Neuronal stem cell (in vitro differentiated cells): ENCODE results near the gene JAKMIP2.

ENCODE experiments used
- DNase-seq: peaks from one replicate; pipeline ENCODE4 v3.0.0-alpha.2; 2013; ENCODE audit warnings: low spot score
- H2AFZ ChIP-seq: one replicate; pipeline ENCODE4 v1.6.1; 2013; ENCODE audit warnings: mild to moderate bottlenecking, low read length, inconsistent platforms
- H2AK5ac ChIP-seq: 2 replicates; pipeline ENCODE4 v1.6.1; 2013; ENCODE audit warnings: low read depth, mild to moderate bottlenecking, inconsistent platforms, low read length, moderate library complexity, mixed read lengths
- H2BK120ac ChIP-seq: 2 replicates; pipeline ENCODE4 v1.6.1; 2013; ENCODE audit warnings: low read depth, mild to moderate bottlenecking, inconsistent platforms, low read length, moderate library complexity, mixed read lengths
- H2BK12ac ChIP-seq: one replicate; pipeline ENCODE4 v1.6.1; 2013; ENCODE audit warnings: low read length, inconsistent platforms
- H2BK15ac ChIP-seq: 2 replicates; pipeline ENCODE4 v1.6.1; 2013; ENCODE audit warnings: mild to moderate bottlenecking, low read length, inconsistent platforms, mixed read lengths
- H2BK5ac ChIP-seq: one replicate; pipeline ENCODE4 v1.6.1; 2013; ENCODE audit warnings: inconsistent platforms, mild to moderate bottlenecking, low read length, moderate library complexity
- H3K14ac ChIP-seq: one replicate; pipeline ENCODE4 v1.6.1; 2013; ENCODE audit warnings: low read length, inconsistent platforms
- H3K18ac ChIP-seq: 2 replicates; pipeline ENCODE4 v1.6.1; 2013; ENCODE audit warnings: low read length, inconsistent platforms
- H3K23ac ChIP-seq: 2 replicates; pipeline ENCODE4 v1.6.1; 2013; ENCODE audit warnings: low read depth, mild to moderate bottlenecking, mixed read lengths, low read length, inconsistent platforms; ENCODE audit not compliant: poor library complexity
- H3K27ac ChIP-seq: replicated peaks from 3 replicates; pipeline ENCODE4 v1.5.1; 2013; ENCODE audit warnings: low read length, inconsistent platforms
- H3K27me3 ChIP-seq, 3 experiments: 2 replicates each; pipeline ENCODE4 v1.6.1; 2013; ENCODE audit warnings: low read length in 3 of 3, mild to moderate bottlenecking in 2 of 3, inconsistent platforms in 1 of 3, low read depth in 1 of 3, mixed read lengths in 1 of 3, moderate library complexity in 1 of 3; ENCODE audit not compliant: control insufficient read depth in 3 of 3, insufficient read depth in 3 of 3
- H3K36me3 ChIP-seq, 2 donors: replicated peaks in 1 of 2; 2 replicates each; pipeline ENCODE4 v1.6.1; 2013; ENCODE audit warnings: low read length in 2 of 2; ENCODE audit not compliant: control insufficient read depth in 2 of 2, insufficient read depth in 2 of 2
- H3K4ac ChIP-seq: 2 replicates; pipeline ENCODE4 v1.6.1; 2013; ENCODE audit warnings: inconsistent platforms, mild to moderate bottlenecking, low read length, moderate library complexity
- H3K4me1 ChIP-seq, 2 donors: 1 replicate in 1 of 2; 2 replicates in 1 of 2; pipeline ENCODE4 v1.6.1; 2013; ENCODE audit warnings: low read length in 2 of 2, low read depth in 1 of 2; ENCODE audit not compliant: control insufficient read depth in 2 of 2, insufficient read depth in 1 of 2
- H3K4me2 ChIP-seq: one replicate; pipeline ENCODE4 v1.6.1; 2013; ENCODE audit warnings: mild to moderate bottlenecking, low read length, inconsistent platforms; ENCODE audit not compliant: insufficient read depth, poor library complexity, severe bottlenecking
- H3K4me3 ChIP-seq, 2 donors: 2 replicates each; pipeline ENCODE4 v1.5.1; 2013; ENCODE audit warnings: low read length in 2 of 2, mild to moderate bottlenecking in 2 of 2, inconsistent platforms in 1 of 2, moderate library complexity in 1 of 2
- H3K79me1 ChIP-seq: one replicate; pipeline ENCODE4 v1.6.1; 2013; ENCODE audit warnings: low read depth, mild to moderate bottlenecking, inconsistent platforms, low read length, moderate library complexity
- H3K9ac ChIP-seq: one replicate; pipeline ENCODE4 v1.6.1; 2013; ENCODE audit warnings: mild to moderate bottlenecking, low read depth, low read length, inconsistent platforms; ENCODE audit not compliant: poor library complexity
- H3K9me3 ChIP-seq, 2 donors: replicated peaks in 1 of 2; 2 replicates each; pipeline versions ENCODE3 to v1.6.1; 2013; ENCODE audit warnings: low read length in 2 of 2, mild to moderate bottlenecking in 2 of 2, inconsistent platforms in 1 of 2, low read depth in 1 of 2, mixed read lengths in 1 of 2, moderate library complexity in 1 of 2; ENCODE audit not compliant: control insufficient read depth in 2 of 2, insufficient read depth in 1 of 2
- H4K8ac ChIP-seq: one replicate; pipeline ENCODE4 v1.6.1; 2013; ENCODE audit warnings: low read depth, mild to moderate bottlenecking, inconsistent platforms, low read length, moderate library complexity
- H4K91ac ChIP-seq: one replicate; pipeline ENCODE4 v1.6.1; 2013; ENCODE audit warnings: low read length, low read depth, mild to moderate bottlenecking, inconsistent platforms; ENCODE audit not compliant: poor library complexity
- WGBS, 2 donors: extraction: QIAGEN DNeasy Blood & Tissue Kit; methylation state at CpG; one replicate each; pipeline ENCODE4 v1.1.7; 2013; ENCODE audit warnings: missing lambda C conversion rate in 2 of 2, mixed read lengths in 1 of 2; ENCODE audit not compliant: insufficient read length in 2 of 2, insufficient replicate concordance in 1 of 2; ENCODE audit errors: extremely low coverage in 2 of 2; 5-methylcytosine and 5-hydroxymethylcytosine counted together

JAKMIP2 gene

GRCh38 chr5:147734894-147735293 is 47.6 kb downstream of the JAKMIP2 start:
- Histone ChIP-seq H3K79me1 (no peaks in the 10 kb centered on the region), H2BK5ac (no peak overlapping the region), H2AFZ (no peak overlapping the region), H3K4me3 (no peak overlapping the region), H4K8ac (no peak overlapping the region), H3K4ac (no peak overlapping the region), H3K23ac (no peak overlapping the region), H3K4me2 (no peak overlapping the region), H3K4me1 (peaks cover 0 to 18% of the 10 kb centered on the region in 2 donors), H4K91ac (no peak overlapping the region), H3K9me3 (no peaks in the 10 kb centered on the region), H3K18ac (no peak overlapping the region), H3K36me3 (no peaks in the 10 kb centered on the region), H3K27me3 (no peaks in the 10 kb centered on the region), H2BK15ac (no peak overlapping the region), H3K14ac (no peak overlapping the region), H3K27ac (no peak overlapping the region), H3K9ac (no peak overlapping the region), H2AK5ac (no peak overlapping the region), H2BK12ac (no peak overlapping the region), H2BK120ac (no peak overlapping the region)
- WGBS, 2 donors, result no CpG with 5 or more reads among the region's 4 CpGs
- no peak for DNase-seq

- no CpG with 5 or more reads among the region's 1 CpG for WGBS, 2 donors
- Histone ChIP-seq H3K23ac (no peak overlapping the region), H3K14ac (no peak overlapping the region)
Observed at GRCh38 chr5:147733075-147733474, 49.5 kb downstream of the JAKMIP2 start.

GRCh38 chr5:147732291-147732883 is 50.1 kb downstream of the JAKMIP2 start:
- no peak overlapping the region for H3K4me3 ChIP-seq
- no peak overlapping the region for H2BK12ac ChIP-seq
- no peak for DNase-seq
- no peak overlapping the region for H2AK5ac ChIP-seq
- no peak overlapping the region for H4K8ac ChIP-seq
- no peak overlapping the region for H2AFZ ChIP-seq
- H3K18ac ChIP-seq, result no peak overlapping the region
- H3K4ac ChIP-seq, result no peak overlapping the region
- H3K4me2 ChIP-seq, result no peak overlapping the region
- no peak overlapping the region for H3K9ac ChIP-seq
- H3K23ac ChIP-seq, result no peak overlapping the region
- H3K4me1 ChIP-seq, result peaks cover 0 to 18% of the 10 kb centered on the region in 2 donors
- H3K14ac ChIP-seq, result no peak overlapping the region
- H3K79me1 ChIP-seq, result no peaks in the 10 kb centered on the region
- H2BK5ac ChIP-seq, result no peak overlapping the region
- H3K27me3 ChIP-seq, result no peaks in the 10 kb centered on the region
- no peak overlapping the region for H2BK120ac ChIP-seq
- no peak overlapping the region for H3K27ac ChIP-seq
- no peak overlapping the region for H2BK15ac ChIP-seq
- no peaks in the 10 kb centered on the region for H3K9me3 ChIP-seq
- no peak overlapping the region for H4K91ac ChIP-seq
- no peaks in the 10 kb centered on the region for H3K36me3 ChIP-seq
- WGBS, 2 donors, result no CpG with 5 or more reads among the region's 4 CpGs

More at GRCh38 chr5:147733075-147733474, 49.5 kb downstream of the JAKMIP2 start:
- no peak overlapping the region for H3K4ac ChIP-seq
- no peaks in the 10 kb centered on the region for H3K27me3 ChIP-seq
- no peaks in the 10 kb centered on the region for H3K36me3 ChIP-seq
- H3K9ac ChIP-seq, result no peak overlapping the region
- DNase-seq, result no peak
- H4K8ac ChIP-seq, result no peak overlapping the region
- no peaks in the 10 kb centered on the region for H3K79me1 ChIP-seq
- no peak overlapping the region for H3K4me2 ChIP-seq
- no peak overlapping the region for H2BK5ac ChIP-seq
- H2BK12ac ChIP-seq, result no peak overlapping the region
- no peak overlapping the region for H2BK120ac ChIP-seq
- H3K4me3 ChIP-seq, result no peak overlapping the region
- no peak overlapping the region for H2BK15ac ChIP-seq
- no peak overlapping the region for H3K18ac ChIP-seq
- H3K9me3 ChIP-seq, result no peaks in the 10 kb centered on the region
- H2AFZ ChIP-seq, result no peak overlapping the region
- no peak overlapping the region for H2AK5ac ChIP-seq
- no peak overlapping the region for H3K27ac ChIP-seq
- peaks cover 0 to 18% of the 10 kb centered on the region in 2 donors for H3K4me1 ChIP-seq
- no peak overlapping the region for H4K91ac ChIP-seq

GRCh38 chr5:147731431-147732290 is 50.9 kb downstream of the JAKMIP2 start:
- Histone ChIP-seq H2BK5ac (no peak overlapping the region), H2AFZ (no peak overlapping the region)
- no CpG with 5 or more reads among the region's 7 CpGs for WGBS, 2 donors

More at GRCh38 chr5:147731431-147732290, 50.9 kb downstream of the JAKMIP2 start:
- Histone ChIP-seq H3K4me1 (peaks cover 0 to 18% of the 10 kb centered on the region in 2 donors), H2BK15ac (no peak overlapping the region), H2BK12ac (no peak overlapping the region), H3K27ac (no peak overlapping the region), H3K36me3 (peaks cover 0 to 3% of the 10 kb centered on the region in 2 donors), H3K9ac (no peak overlapping the region), H3K18ac (no peak overlapping the region), H3K4me3 (no peak overlapping the region), H2BK120ac (no peak overlapping the region), H3K4me2 (no peak overlapping the region), H4K8ac (no peak overlapping the region), H2AK5ac (no peak overlapping the region), H4K91ac (no peak overlapping the region), H3K27me3 (no peaks in the 10 kb centered on the region), H3K4ac (no peak overlapping the region), H3K14ac (no peak overlapping the region), H3K23ac (no peak overlapping the region), H3K9me3 (no peaks in the 10 kb centered on the region), H3K79me1 (no peaks in the 10 kb centered on the region)
- DNase-seq, result no peak
